Measurements from ENCODE around the gene FHIT.

The FHIT gene

GRCh38 chr3:59836531-59836930, 1414.7 kb downstream of the FHIT start:
- no peak for TF ChIP-seq POLR2AphosphoS5 (IDR thresholded peaks at IDR 0.05; ENCODE audit: low read depth, low read length)
- TF ChIP-seq REST (IDR thresholded peaks at IDR 0.05; ENCODE audit: insufficient read depth in 1 of 2, low read depth in 2 of 2, low read length in 2 of 2), result no peak
- TF ChIP-seq TAF1 (IDR thresholded peaks at IDR 0.05; ENCODE audit: borderline replicate concordance, insufficient read depth, low read length), result no peak
- no peak for TF ChIP-seq FOXP2 (optimal IDR thresholded peaks at IDR 0.05; ENCODE audit: borderline replicate concordance, extremely low read depth, extremely low read length, insufficient read depth)
- TF ChIP-seq SIN3A (IDR thresholded peaks at IDR 0.05; ENCODE audit: borderline replicate concordance, insufficient read depth, low read length), result no peak

- no peak for TF ChIP-seq REST (IDR thresholded peaks at IDR 0.05; ENCODE audit: insufficient read depth in 1 of 2, low read depth in 2 of 2, low read length in 2 of 2)
- TF ChIP-seq POLR2AphosphoS5 (IDR thresholded peaks at IDR 0.05; ENCODE audit: low read depth, low read length), result no peak
- TF ChIP-seq TAF1 (IDR thresholded peaks at IDR 0.05; ENCODE audit: borderline replicate concordance, insufficient read depth, low read length), result no peak
- no peak for TF ChIP-seq FOXP2 (optimal IDR thresholded peaks at IDR 0.05; ENCODE audit: borderline replicate concordance, extremely low read depth, extremely low read length, insufficient read depth)
- TF ChIP-seq SIN3A (IDR thresholded peaks at IDR 0.05; ENCODE audit: borderline replicate concordance, insufficient read depth, low read length), result no peak
These were observed 1418.5 kb downstream of the FHIT start for GRCh38 chr3:59832702-59833101.

- TF ChIP-seq FOXP2 (optimal IDR thresholded peaks at IDR 0.05; ENCODE audit: borderline replicate concordance, extremely low read depth, extremely low read length, insufficient read depth) (no peak), SIN3A (IDR thresholded peaks at IDR 0.05; ENCODE audit: borderline replicate concordance, insufficient read depth, low read length) (no peak), REST (IDR thresholded peaks at IDR 0.05; ENCODE audit: insufficient read depth in 1 of 2, low read depth in 2 of 2, low read length in 2 of 2) (no peak), POLR2AphosphoS5 (IDR thresholded peaks at IDR 0.05; ENCODE audit: low read depth, low read length) (no peak), TAF1 (IDR thresholded peaks at IDR 0.05; ENCODE audit: borderline replicate concordance, insufficient read depth, low read length) (no peak)
These were observed 1419.0 kb downstream of the FHIT start for GRCh38 chr3:59832241-59832640.

GRCh38 chr3:59831394-59831793, 1419.9 kb downstream of the FHIT start:
- TF ChIP-seq TAF1 (IDR thresholded peaks at IDR 0.05; ENCODE audit: borderline replicate concordance, insufficient read depth, low read length), result no peak
- no peak for TF ChIP-seq SIN3A (IDR thresholded peaks at IDR 0.05; ENCODE audit: borderline replicate concordance, insufficient read depth, low read length)
- no peak for TF ChIP-seq REST (IDR thresholded peaks at IDR 0.05; ENCODE audit: insufficient read depth in 1 of 2, low read depth in 2 of 2, low read length in 2 of 2)
- no peak for TF ChIP-seq POLR2AphosphoS5 (IDR thresholded peaks at IDR 0.05; ENCODE audit: low read depth, low read length)
- no peak for TF ChIP-seq FOXP2 (optimal IDR thresholded peaks at IDR 0.05; ENCODE audit: borderline replicate concordance, extremely low read depth, extremely low read length, insufficient read depth)

GRCh38 chr3:59829527-59829926, 1421.7 kb downstream of the FHIT start:
- no peak for TF ChIP-seq POLR2AphosphoS5 (IDR thresholded peaks at IDR 0.05; ENCODE audit: low read depth, low read length)
- TF ChIP-seq TAF1 (IDR thresholded peaks at IDR 0.05; ENCODE audit: borderline replicate concordance, insufficient read depth, low read length), result no peak
- no peak for TF ChIP-seq SIN3A (IDR thresholded peaks at IDR 0.05; ENCODE audit: borderline replicate concordance, insufficient read depth, low read length)
- no peak for TF ChIP-seq FOXP2 (optimal IDR thresholded peaks at IDR 0.05; ENCODE audit: borderline replicate concordance, extremely low read depth, extremely low read length, insufficient read depth)
- no peak for TF ChIP-seq REST (IDR thresholded peaks at IDR 0.05; ENCODE audit: insufficient read depth in 1 of 2, low read depth in 2 of 2, low read length in 2 of 2)
